GM12801 (cell line): ENCODE measurements around the gene TPPP.

ENCODE experiments used
- CTCF ChIP-seq: IDR thresholded peaks from one replicate; pipeline ENCODE4 v1.5.1; 2011; ENCODE audit warnings: control low read depth; ENCODE audit not compliant: insufficient read length; ENCODE audit errors: extremely low read depth

Gene TPPP

GRCh38 chr5:637581-638450 lies 55.3 kb downstream of the TPPP start:
- TF ChIP-seq CTCF, result no peak

- no peak for TF ChIP-seq CTCF
Measured at GRCh38 chr5:636951-637350, 56.2 kb downstream of the TPPP start.

- no peak for TF ChIP-seq CTCF
Measured at GRCh38 chr5:635306-636055, 57.7 kb downstream of the TPPP start.

GRCh38 chr5:634191-634590 lies 59.0 kb downstream of the TPPP start:
- no peak for TF ChIP-seq CTCF

- TF ChIP-seq CTCF, result no peak
Measured at GRCh38 chr5:633501-633955, 59.6 kb downstream of the TPPP start.

GRCh38 chr5:627840-628239 lies 65.3 kb downstream of the TPPP start:
- TF ChIP-seq CTCF, result no peak

GRCh38 chr5:626850-627249 lies 66.3 kb downstream of the TPPP start:
- TF ChIP-seq CTCF, result no peak
